ENCODE measurements around the gene LRP1B. TPM values are rescaled to one million over a fixed set of nuclear protein-coding genes. Genes with fewer than 3 reads are reported as not detected.

Gene LRP1B
- total and polyA plus RNA-seq, 2 of the 8 experiments (the other 6 are each of a cell fraction or from before 2014, with no cell fraction given), result 0.03 TPM; not detected in 1

DNA sequence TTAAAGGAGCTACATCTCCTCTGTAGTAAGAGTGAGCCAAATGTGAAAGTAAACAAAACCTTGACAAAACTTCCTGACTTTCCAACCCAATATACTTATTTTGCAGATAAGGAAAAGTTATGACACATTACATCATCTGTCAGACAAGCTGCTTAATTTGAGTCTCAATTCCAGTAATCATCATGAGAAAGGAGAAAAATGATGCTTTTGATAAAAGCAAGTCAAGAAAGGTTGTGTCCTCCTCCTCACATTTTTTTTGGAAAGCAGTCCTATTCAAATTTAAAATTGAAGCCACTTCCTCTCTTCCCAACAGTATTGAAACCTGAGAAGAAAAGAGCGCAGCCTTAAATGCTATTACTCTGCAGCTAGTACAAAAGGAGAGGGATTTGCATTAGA lies 519.6 kb downstream of the LRP1B start (continued):
- TF ChIP-seq, protein P1, sequence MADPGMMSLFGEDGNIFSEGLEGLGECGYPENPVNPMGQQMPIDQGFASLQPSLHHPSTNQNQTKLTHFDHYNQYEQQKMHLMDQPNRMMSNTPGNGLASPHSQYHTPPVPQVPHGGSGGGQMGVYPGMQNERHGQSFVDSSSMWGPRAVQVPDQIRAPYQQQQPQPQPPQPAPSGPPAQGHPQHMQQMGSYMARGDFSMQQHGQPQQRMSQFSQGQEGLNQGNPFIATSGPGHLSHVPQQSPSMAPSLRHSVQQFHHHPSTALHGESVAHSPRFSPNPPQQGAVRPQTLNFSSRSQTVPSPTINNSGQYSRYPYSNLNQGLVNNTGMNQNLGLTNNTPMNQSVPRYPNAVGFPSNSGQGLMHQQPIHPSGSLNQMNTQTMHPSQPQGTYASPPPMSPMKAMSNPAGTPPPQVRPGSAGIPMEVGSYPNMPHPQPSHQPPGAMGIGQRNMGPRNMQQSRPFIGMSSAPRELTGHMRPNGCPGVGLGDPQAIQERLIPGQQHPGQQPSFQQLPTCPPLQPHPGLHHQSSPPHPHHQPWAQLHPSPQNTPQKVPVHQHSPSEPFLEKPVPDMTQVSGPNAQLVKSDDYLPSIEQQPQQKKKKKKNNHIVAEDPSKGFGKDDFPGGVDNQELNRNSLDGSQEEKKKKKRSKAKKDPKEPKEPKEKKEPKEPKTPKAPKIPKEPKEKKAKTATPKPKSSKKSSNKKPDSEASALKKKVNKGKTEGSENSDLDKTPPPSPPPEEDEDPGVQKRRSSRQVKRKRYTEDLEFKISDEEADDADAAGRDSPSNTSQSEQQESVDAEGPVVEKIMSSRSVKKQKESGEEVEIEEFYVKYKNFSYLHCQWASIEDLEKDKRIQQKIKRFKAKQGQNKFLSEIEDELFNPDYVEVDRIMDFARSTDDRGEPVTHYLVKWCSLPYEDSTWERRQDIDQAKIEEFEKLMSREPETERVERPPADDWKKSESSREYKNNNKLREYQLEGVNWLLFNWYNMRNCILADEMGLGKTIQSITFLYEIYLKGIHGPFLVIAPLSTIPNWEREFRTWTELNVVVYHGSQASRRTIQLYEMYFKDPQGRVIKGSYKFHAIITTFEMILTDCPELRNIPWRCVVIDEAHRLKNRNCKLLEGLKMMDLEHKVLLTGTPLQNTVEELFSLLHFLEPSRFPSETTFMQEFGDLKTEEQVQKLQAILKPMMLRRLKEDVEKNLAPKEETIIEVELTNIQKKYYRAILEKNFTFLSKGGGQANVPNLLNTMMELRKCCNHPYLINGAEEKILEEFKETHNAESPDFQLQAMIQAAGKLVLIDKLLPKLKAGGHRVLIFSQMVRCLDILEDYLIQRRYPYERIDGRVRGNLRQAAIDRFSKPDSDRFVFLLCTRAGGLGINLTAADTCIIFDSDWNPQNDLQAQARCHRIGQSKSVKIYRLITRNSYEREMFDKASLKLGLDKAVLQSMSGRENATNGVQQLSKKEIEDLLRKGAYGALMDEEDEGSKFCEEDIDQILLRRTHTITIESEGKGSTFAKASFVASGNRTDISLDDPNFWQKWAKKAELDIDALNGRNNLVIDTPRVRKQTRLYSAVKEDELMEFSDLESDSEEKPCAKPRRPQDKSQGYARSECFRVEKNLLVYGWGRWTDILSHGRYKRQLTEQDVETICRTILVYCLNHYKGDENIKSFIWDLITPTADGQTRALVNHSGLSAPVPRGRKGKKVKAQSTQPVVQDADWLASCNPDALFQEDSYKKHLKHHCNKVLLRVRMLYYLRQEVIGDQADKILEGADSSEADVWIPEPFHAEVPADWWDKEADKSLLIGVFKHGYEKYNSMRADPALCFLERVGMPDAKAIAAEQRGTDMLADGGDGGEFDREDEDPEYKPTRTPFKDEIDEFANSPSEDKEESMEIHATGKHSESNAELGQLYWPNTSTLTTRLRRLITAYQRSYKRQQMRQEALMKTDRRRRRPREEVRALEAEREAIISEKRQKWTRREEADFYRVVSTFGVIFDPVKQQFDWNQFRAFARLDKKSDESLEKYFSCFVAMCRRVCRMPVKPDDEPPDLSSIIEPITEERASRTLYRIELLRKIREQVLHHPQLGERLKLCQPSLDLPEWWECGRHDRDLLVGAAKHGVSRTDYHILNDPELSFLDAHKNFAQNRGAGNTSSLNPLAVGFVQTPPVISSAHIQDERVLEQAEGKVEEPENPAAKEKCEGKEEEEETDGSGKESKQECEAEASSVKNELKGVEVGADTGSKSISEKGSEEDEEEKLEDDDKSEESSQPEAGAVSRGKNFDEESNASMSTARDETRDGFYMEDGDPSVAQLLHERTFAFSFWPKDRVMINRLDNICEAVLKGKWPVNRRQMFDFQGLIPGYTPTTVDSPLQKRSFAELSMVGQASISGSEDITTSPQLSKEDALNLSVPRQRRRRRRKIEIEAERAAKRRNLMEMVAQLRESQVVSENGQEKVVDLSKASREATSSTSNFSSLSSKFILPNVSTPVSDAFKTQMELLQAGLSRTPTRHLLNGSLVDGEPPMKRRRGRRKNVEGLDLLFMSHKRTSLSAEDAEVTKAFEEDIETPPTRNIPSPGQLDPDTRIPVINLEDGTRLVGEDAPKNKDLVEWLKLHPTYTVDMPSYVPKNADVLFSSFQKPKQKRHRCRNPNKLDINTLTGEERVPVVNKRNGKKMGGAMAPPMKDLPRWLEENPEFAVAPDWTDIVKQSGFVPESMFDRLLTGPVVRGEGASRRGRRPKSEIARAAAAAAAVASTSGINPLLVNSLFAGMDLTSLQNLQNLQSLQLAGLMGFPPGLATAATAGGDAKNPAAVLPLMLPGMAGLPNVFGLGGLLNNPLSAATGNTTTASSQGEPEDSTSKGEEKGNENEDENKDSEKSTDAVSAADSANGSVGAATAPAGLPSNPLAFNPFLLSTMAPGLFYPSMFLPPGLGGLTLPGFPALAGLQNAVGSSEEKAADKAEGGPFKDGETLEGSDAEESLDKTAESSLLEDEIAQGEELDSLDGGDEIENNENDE (IDR thresholded peaks at IDR 0.05; ENCODE audit: insufficient replicate concordance, low read length), result no peak
- TF ChIP-seq, protein P2, sequence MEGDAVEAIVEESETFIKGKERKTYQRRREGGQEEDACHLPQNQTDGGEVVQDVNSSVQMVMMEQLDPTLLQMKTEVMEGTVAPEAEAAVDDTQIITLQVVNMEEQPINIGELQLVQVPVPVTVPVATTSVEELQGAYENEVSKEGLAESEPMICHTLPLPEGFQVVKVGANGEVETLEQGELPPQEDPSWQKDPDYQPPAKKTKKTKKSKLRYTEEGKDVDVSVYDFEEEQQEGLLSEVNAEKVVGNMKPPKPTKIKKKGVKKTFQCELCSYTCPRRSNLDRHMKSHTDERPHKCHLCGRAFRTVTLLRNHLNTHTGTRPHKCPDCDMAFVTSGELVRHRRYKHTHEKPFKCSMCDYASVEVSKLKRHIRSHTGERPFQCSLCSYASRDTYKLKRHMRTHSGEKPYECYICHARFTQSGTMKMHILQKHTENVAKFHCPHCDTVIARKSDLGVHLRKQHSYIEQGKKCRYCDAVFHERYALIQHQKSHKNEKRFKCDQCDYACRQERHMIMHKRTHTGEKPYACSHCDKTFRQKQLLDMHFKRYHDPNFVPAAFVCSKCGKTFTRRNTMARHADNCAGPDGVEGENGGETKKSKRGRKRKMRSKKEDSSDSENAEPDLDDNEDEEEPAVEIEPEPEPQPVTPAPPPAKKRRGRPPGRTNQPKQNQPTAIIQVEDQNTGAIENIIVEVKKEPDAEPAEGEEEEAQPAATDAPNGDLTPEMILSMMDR (IDR thresholded peaks at IDR 0.05; ENCODE audit: control extremely low read depth in 1 of 3, insufficient read depth in 1 of 3, low read depth in 1 of 3, low read length in 3 of 3), result no peak
- no peak for TF ChIP-seq NRF1 (IDR thresholded peaks at IDR 0.05; ENCODE audit: low read depth, low read length)
- no peak for TF ChIP-seq CTBP2 (IDR thresholded peaks at IDR 0.05; ENCODE audit: borderline replicate concordance, insufficient read depth, insufficient read length, low read length)
- TF ChIP-seq SP4 (IDR thresholded peaks at IDR 0.05; ENCODE audit: low read length), result no peak
- TF ChIP-seq JUND (IDR thresholded peaks at IDR 0.05; ENCODE audit: low read length), result no peak
- TF ChIP-seq EP300 (IDR thresholded peaks at IDR 0.05; ENCODE audit: borderline replicate concordance in 1 of 2, low read depth in 2 of 2, low read length in 2 of 2), result no peak
- TF ChIP-seq SRF (IDR thresholded peaks at IDR 0.05; ENCODE audit: low read depth, low read length), result no peak

All from H1 (cell line).